Retina (tissue), 1 donor: ENCODE results near the gene B3GALT6.
"Not testable (repeated sequence)": the region's sequence is repeated elsewhere in the genome, so short reads cannot be mapped to it uniquely, and the experiment has no call there.

ENCODE experiments used
- DNase-seq: peaks from one replicate; pipeline ENCODE4 v3.0.0-alpha.2; 2016

Gene B3GALT6

GRCh38 chr1:1232208-1232795 is at the start of gene B3GALT6:
Gene B3GALT6 (plus strand): TSS chr1:1232237. CDS start chr1:1232279, 42 bp downstream.
- no peak for DNase-seq

- no peak for DNase-seq
Measured at GRCh38 chr1:1182491-1183220, 49.4 kb upstream of the B3GALT6 start.

- DNase-seq = no peak
Measured at GRCh38 chr1:1183221-1183747, 48.8 kb upstream of the B3GALT6 start.

- no peak for DNase-seq
Measured at GRCh38 chr1:1183833-1184775, 47.9 kb upstream of the B3GALT6 start.

- DNase-seq = peak; percentile 62
Measured at GRCh38 chr1:1185101-1185765, 46.8 kb upstream of the B3GALT6 start.

GRCh38 chr1:1187938-1188337 is 44.1 kb upstream of the B3GALT6 start:
- DNase-seq = no peak

- DNase-seq = no peak
Measured at GRCh38 chr1:1189111-1189510, 42.9 kb upstream of the B3GALT6 start.

- no peak for DNase-seq
Measured at GRCh38 chr1:1191734-1192133, 40.3 kb upstream of the B3GALT6 start.

GRCh38 chr1:1194723-1195122 is 37.3 kb upstream of the B3GALT6 start:
- no peak for DNase-seq

- DNase-seq = not testable (repeated sequence)
Measured at GRCh38 chr1:1195726-1196125, 36.3 kb upstream of the B3GALT6 start.

GRCh38 chr1:1196431-1197187 is 35.4 kb upstream of the B3GALT6 start:
- no peak for DNase-seq

GRCh38 chr1:1197188-1197500 is 34.9 kb upstream of the B3GALT6 start:
- DNase-seq = no peak

GRCh38 chr1:1197551-1198422 is 34.2 kb upstream of the B3GALT6 start:
- DNase-seq = no peak

- DNase-seq = no peak
Measured at GRCh38 chr1:1198423-1199140, 33.5 kb upstream of the B3GALT6 start.

- DNase-seq = no peak
Measured at GRCh38 chr1:1199141-1199960, 32.7 kb upstream of the B3GALT6 start.

GRCh38 chr1:1199961-1200875 is 31.8 kb upstream of the B3GALT6 start:
- no peak for DNase-seq

- no peak for DNase-seq
Measured at GRCh38 chr1:1200876-1201810, 30.9 kb upstream of the B3GALT6 start.
